Measurements from ENCODE around the gene TLDC2. TPM values are rescaled to one million over a fixed set of nuclear protein-coding genes. Genes with fewer than 3 reads are reported as not detected.
A peak's percentile ranks its signal among the peaks of the same experiment; 100 is the strongest.

TLDC2 gene
- total RNA-seq, 2 experiments from 2014 or later = not detected

GRCh38 chr20:36862857-36863668 is 12.9 kb upstream of the TLDC2 start:
- peaks cover 14 to 20% of the 10 kb centered on the region in 2 experiments for H3K27me3 ChIP-seq (ENCODE audit: control insufficient read depth in 1 of 2, insufficient read depth in 2 of 2, low read length in 2 of 2)
- peaks cover 0 to 4% of the 10 kb centered on the region in 2 experiments for H3K9me3 ChIP-seq (ENCODE audit: control insufficient read depth in 1 of 2, insufficient read depth in 1 of 2, low read length in 2 of 2)
- no peak for DNase-seq
- H3K36me3 ChIP-seq (ENCODE audit: insufficient read depth, low read length) = no peaks in the 10 kb centered on the region
- peaks cover 7% of the 10 kb centered on the region for H3K4me1 ChIP-seq (ENCODE audit: insufficient read depth, low read length)
- Mint-ChIP-seq H3K36me3 (ENCODE audit: low read depth) (no peaks in the 10 kb centered on the region), H3K27me3 (peaks cover 39% of the 10 kb centered on the region), H3K4me3 (no peak overlapping the region), H3K4me1 (ENCODE audit: low read depth) (peaks cover 4% of the 10 kb centered on the region), H3K9me3 (no peaks in the 10 kb centered on the region), H3K27ac (no peak overlapping the region)
- CTCF ChIA-PET = interaction anchor here (1.2 kb wide), 1 partner anchor 12 kb away, joined by 3 read pairs; no protein-coding TSS in a partner anchor
- TF ChIP-seq CTCF (IDR thresholded peaks at IDR 0.05) = no peak
- ATAC-seq (ENCODE audit: poor library complexity) = peak; percentile 58
- H3K4me3 ChIP-seq (ENCODE audit: low read length) = no peak overlapping the region
- intact Hi-C loops (cut with DNase I, micrococcal nuclease) = loop anchor here in 1 of 2 experiments (1.0 to 5.0 kb wide), 2 partner anchors 89 to 251 kb away; no protein-coding TSS in a partner anchor
- no peak overlapping the region for H3K27ac ChIP-seq (ENCODE audit: low read depth in 1 of 2, low read length in 2 of 2)
- POLR2A ChIA-PET = interaction anchor here (1.3 kb wide), 1 partner anchor 256 kb away, joined by 3 read pairs; no protein-coding TSS in a partner anchor

- H3K36me3 ChIP-seq (ENCODE audit: insufficient read depth, low read length) = no peaks in the 10 kb centered on the region
- peaks cover 14 to 20% of the 10 kb centered on the region in 2 experiments for H3K27me3 ChIP-seq (ENCODE audit: control insufficient read depth in 1 of 2, insufficient read depth in 2 of 2, low read length in 2 of 2)
- ATAC-seq (ENCODE audit: poor library complexity) (no peak), DNase-seq (no peak)
- H3K4me1 ChIP-seq (ENCODE audit: insufficient read depth, low read length) = peaks cover 7% of the 10 kb centered on the region
- ChIA-PET POLR2A (no interaction called here), CTCF (no interaction called here)
- peaks cover 4% of the 10 kb centered on the region for H3K4me1 Mint-ChIP-seq (ENCODE audit: low read depth)
- H3K27ac ChIP-seq (ENCODE audit: low read depth in 1 of 2, low read length in 2 of 2) = no peak overlapping the region
- no peaks in the 10 kb centered on the region for H3K36me3 Mint-ChIP-seq (ENCODE audit: low read depth)
- peaks cover 0 to 4% of the 10 kb centered on the region in 2 experiments for H3K9me3 ChIP-seq (ENCODE audit: control insufficient read depth in 1 of 2, insufficient read depth in 1 of 2, low read length in 2 of 2)
- peaks cover 39% of the 10 kb centered on the region for H3K27me3 Mint-ChIP-seq
- peak overlapping the region; percentile 85 for H3K4me3 Mint-ChIP-seq
- no peak overlapping the region for H3K4me3 ChIP-seq (ENCODE audit: low read length)
- no peak for TF ChIP-seq CTCF (IDR thresholded peaks at IDR 0.05)
- H3K27ac Mint-ChIP-seq = no peak overlapping the region
- intact Hi-C loops (cut with DNase I, micrococcal nuclease) = no loop called here
- H3K9me3 Mint-ChIP-seq = no peaks in the 10 kb centered on the region
Observed at GRCh38 chr20:36865076-36865860, 10.7 kb upstream of the TLDC2 start.

- Histone ChIP-seq H3K4me3 (ENCODE audit: low read length) (no peak overlapping the region), H3K9me3 (ENCODE audit: control insufficient read depth in 1 of 2, insufficient read depth in 1 of 2, low read length in 2 of 2) (peaks cover 0 to 4% of the 10 kb centered on the region in 2 experiments), H3K27me3 (ENCODE audit: control insufficient read depth in 1 of 2, insufficient read depth in 2 of 2, low read length in 2 of 2) (peaks cover 14 to 20% of the 10 kb centered on the region in 2 experiments), H3K4me1 (ENCODE audit: insufficient read depth, low read length) (peaks cover 7% of the 10 kb centered on the region), H3K27ac (ENCODE audit: low read depth in 1 of 2, low read length in 2 of 2) (no peak overlapping the region), H3K36me3 (ENCODE audit: insufficient read depth, low read length) (no peaks in the 10 kb centered on the region)
- Mint-ChIP-seq H3K27me3 (peaks cover 39% of the 10 kb centered on the region), H3K36me3 (ENCODE audit: low read depth) (no peaks in the 10 kb centered on the region), H3K9me3 (no peaks in the 10 kb centered on the region), H3K4me1 (ENCODE audit: low read depth) (peaks cover 4% of the 10 kb centered on the region), H3K27ac (no peak overlapping the region), H3K4me3 (peak overlapping the region; percentile 85)
- DNase-seq = no peak
- ChIA-PET CTCF (no interaction called here), POLR2A (no interaction called here)
- intact Hi-C loops (cut with DNase I, micrococcal nuclease) = no loop called here
- ATAC-seq (ENCODE audit: poor library complexity) = no peak
- no peak for TF ChIP-seq CTCF (IDR thresholded peaks at IDR 0.05)
Observed at GRCh38 chr20:36865861-36866149, 10.1 kb upstream of the TLDC2 start.

Data from CD4-positive, alpha-beta T cell (primary cell).